CD14-positive monocyte (primary cell): Measurements from ENCODE around the gene RUSC1. TPM values are rescaled to one million over a fixed set of nuclear protein-coding genes. Genes with fewer than 3 reads are reported as not detected.

Experiments
- DNase-seq, 3 donors: peaks; one replicate each; pipeline ENCODE4 v3.0.0-alpha.2; 2011 to 2022
- H2AFZ ChIP-seq: 2 replicates; pipeline ENCODE4 v1.6.0; 2012; ENCODE audit warnings: mild to moderate bottlenecking, low read depth, low read length, inconsistent platforms; ENCODE audit not compliant: insufficient read depth, poor library complexity, severe bottlenecking
- H3K27ac ChIP-seq, 2 donors: 1 replicate in 1 of 2; 2 replicates in 1 of 2; pipeline ENCODE4 v1.5.1; 2012 to 2013; ENCODE audit warnings: low read length in 2 of 2, control low read depth in 1 of 2, inconsistent platforms in 1 of 2, low read depth in 1 of 2, mild to moderate bottlenecking in 1 of 2
- H3K27me3 ChIP-seq, 2 donors: one replicate each; pipeline versions ENCODE4 v1.6.0 to v1.6.1; 2011 to 2013; ENCODE audit warnings: low read length in 2 of 2; ENCODE audit not compliant: control insufficient read depth in 2 of 2, insufficient read depth in 2 of 2
- H3K36me3 ChIP-seq, 2 donors: replicated peaks in 1 of 2; 1 replicate in 1 of 2; 2 replicates in 1 of 2; pipeline versions ENCODE4 v1.5.1 to v1.6.1; 2012 to 2013; ENCODE audit warnings: low read length in 2 of 2, control low read depth in 1 of 2, inconsistent platforms in 1 of 2, mild to moderate bottlenecking in 1 of 2; ENCODE audit not compliant: insufficient read depth in 2 of 2, control insufficient read depth in 1 of 2
- H3K4me1 ChIP-seq, 2 donors: 1 replicate in 1 of 2; 2 replicates in 1 of 2; pipeline versions ENCODE4 v1.5.1 to v1.6.1; 2012 to 2013; ENCODE audit warnings: low read length in 2 of 2, control low read depth in 1 of 2, inconsistent platforms in 1 of 2, mild to moderate bottlenecking in 1 of 2, moderate library complexity in 1 of 2; ENCODE audit not compliant: insufficient read depth in 2 of 2, control insufficient read depth in 1 of 2
- H3K4me2 ChIP-seq: replicated peaks from 2 replicates; pipeline ENCODE3; 2012; ENCODE audit warnings: low read length, moderate library complexity, mild to moderate bottlenecking; ENCODE audit not compliant: poor library complexity, severe bottlenecking; ENCODE audit errors: extremely low read depth
- H3K4me3 ChIP-seq, 3 experiments: fragments of 200-600 bp in 1 of 3; sonication (generic) in 1 of 3; replicated peaks in 1 of 3; 1 replicate in 2 of 3; 2 replicates in 1 of 3; pipeline ENCODE4 v1.5.1; 2011 to 2013; ENCODE audit warnings: low read length in 3 of 3, mild to moderate bottlenecking in 3 of 3, control low read depth in 2 of 3, low read depth in 2 of 3, inconsistent platforms in 1 of 3, moderate library complexity in 1 of 3
- H3K79me2 ChIP-seq: 2 replicates; pipeline ENCODE4 v1.6.0; 2012; ENCODE audit warnings: mild to moderate bottlenecking, control low read depth, inconsistent platforms, low read length, moderate library complexity; ENCODE audit not compliant: insufficient read depth
- H3K9ac ChIP-seq: 2 replicates; pipeline ENCODE4 v1.6.0; 2017; ENCODE audit warnings: low read length, mild to moderate bottlenecking; ENCODE audit not compliant: insufficient read depth, poor library complexity, severe bottlenecking
- H3K9me3 ChIP-seq, 2 donors: replicated peaks in 1 of 2; 1 replicate in 1 of 2; 2 replicates in 1 of 2; pipeline versions ENCODE4 v1.5.1 to v1.6.1; 2012 to 2013; ENCODE audit warnings: low read length in 2 of 2, control low read depth in 1 of 2; ENCODE audit not compliant: control insufficient read depth in 1 of 2, insufficient read depth in 1 of 2
- H4K20me1 ChIP-seq: 2 replicates; pipeline ENCODE4 v1.6.0; 2012; ENCODE audit warnings: mild to moderate bottlenecking, low read length, control low read depth, moderate library complexity; ENCODE audit not compliant: insufficient read depth
- H3K27ac Mint-ChIP-seq, 7 donors: one replicate each; pipeline ENCODE4 v1.8.0; 2020; ENCODE audit warnings: mild to moderate bottlenecking in 7 of 7, mixed read lengths in 7 of 7, moderate library complexity in 6 of 7, inconsistent platforms in 2 of 7
- H3K27me3 Mint-ChIP-seq, 3 donors: one replicate each; pipeline ENCODE4 v1.8.0; 2021 to 2022; ENCODE audit warnings: low read depth in 3 of 3, mild to moderate bottlenecking in 3 of 3, mixed read lengths in 3 of 3, moderate library complexity in 3 of 3, inconsistent platforms in 1 of 3
- H3K36me3 Mint-ChIP-seq, 2 donors: one replicate each; pipeline ENCODE4 v1.8.0; 2020; ENCODE audit warnings: mixed read lengths in 2 of 2, inconsistent platforms in 1 of 2, mild to moderate bottlenecking in 1 of 2
- H3K4me1 Mint-ChIP-seq: one replicate; pipeline ENCODE4 v1.8.0; 2020; ENCODE audit warnings: mild to moderate bottlenecking, mixed read lengths
- H3K4me3 Mint-ChIP-seq, 2 donors: one replicate each; pipeline ENCODE4 v1.8.0; 2020; ENCODE audit warnings: mild to moderate bottlenecking in 2 of 2, mixed read lengths in 2 of 2, moderate library complexity in 1 of 2
- H3K9me3 Mint-ChIP-seq, 7 donors: one replicate each; pipeline ENCODE4 v1.8.0; 2020 to 2022; ENCODE audit warnings: mixed read lengths in 7 of 7, mild to moderate bottlenecking in 6 of 7, moderate library complexity in 6 of 7, inconsistent platforms in 2 of 7
- WGBS: methylation state at CpG from one replicate; pipeline ENCODE4 v1.1.5; 2013; ENCODE audit warnings: missing lambda C conversion rate; ENCODE audit not compliant: insufficient coverage; 5-methylcytosine and 5-hydroxymethylcytosine counted together
- intact Hi-C, 2 donors: fragments of 100-400 bp; cut with micrococcal nuclease; formaldehyde crosslinking; loops; one replicate each; pipeline versions ENCODE4 v1.15.0 to v1.15.1; 2023
- polyA plus RNA-seq, 3 donors: library from polyadenylated mRNA; depleted of rRNA in 1 of 3; unstranded in 2 of 3; stranded (reverse) in 1 of 3; fragments of 300-500 nt in 2 of 3; fragments of >200 nt in 1 of 3; fragmentation: Illumina TruSeq in 2 of 3; gene quantifications; 1 replicate in 2 of 3; 2 replicates in 1 of 3; pipeline ENCODE4 v1.2.3, GENCODE V29; 2012 to 2021
- TF ChIP-seq, protein P1 (sequence below): fragments of 200-600 bp; IDR thresholded peaks from one replicate; pipeline ENCODE4 v1.8.0; 2022; ENCODE audit warnings: antibody characterized with exemption, mild to moderate bottlenecking

The RUSC1 gene
- polyA plus RNA-seq, 3 donors = 12.7 to 23.4 (median 13.5) TPM

- H3K9me3 Mint-ChIP-seq = no peaks in the 10 kb centered on the region
- H3K4me1 ChIP-seq = peaks cover 21 to 37% of the 10 kb centered on the region in 2 donors
- H3K4me2 ChIP-seq = peak overlapping the region; percentile 78
- no peaks in the 10 kb centered on the region for H3K27me3 ChIP-seq
- H3K9me3 ChIP-seq = no peaks in the 10 kb centered on the region
- no peak overlapping the region for H3K9ac ChIP-seq
- intact Hi-C loops = no loop called here
- TF ChIP-seq, protein P1, sequence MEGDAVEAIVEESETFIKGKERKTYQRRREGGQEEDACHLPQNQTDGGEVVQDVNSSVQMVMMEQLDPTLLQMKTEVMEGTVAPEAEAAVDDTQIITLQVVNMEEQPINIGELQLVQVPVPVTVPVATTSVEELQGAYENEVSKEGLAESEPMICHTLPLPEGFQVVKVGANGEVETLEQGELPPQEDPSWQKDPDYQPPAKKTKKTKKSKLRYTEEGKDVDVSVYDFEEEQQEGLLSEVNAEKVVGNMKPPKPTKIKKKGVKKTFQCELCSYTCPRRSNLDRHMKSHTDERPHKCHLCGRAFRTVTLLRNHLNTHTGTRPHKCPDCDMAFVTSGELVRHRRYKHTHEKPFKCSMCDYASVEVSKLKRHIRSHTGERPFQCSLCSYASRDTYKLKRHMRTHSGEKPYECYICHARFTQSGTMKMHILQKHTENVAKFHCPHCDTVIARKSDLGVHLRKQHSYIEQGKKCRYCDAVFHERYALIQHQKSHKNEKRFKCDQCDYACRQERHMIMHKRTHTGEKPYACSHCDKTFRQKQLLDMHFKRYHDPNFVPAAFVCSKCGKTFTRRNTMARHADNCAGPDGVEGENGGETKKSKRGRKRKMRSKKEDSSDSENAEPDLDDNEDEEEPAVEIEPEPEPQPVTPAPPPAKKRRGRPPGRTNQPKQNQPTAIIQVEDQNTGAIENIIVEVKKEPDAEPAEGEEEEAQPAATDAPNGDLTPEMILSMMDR = no peak
- H3K4me3 ChIP-seq = no peak overlapping the region
- H3K27ac Mint-ChIP-seq = peak overlapping the region in 2 of 7 donors; percentile 41 to 83
- H3K27ac ChIP-seq = no peak overlapping the region
- H3K36me3 ChIP-seq = peaks cover 12 to 27% of the 10 kb centered on the region in 2 donors
- H3K36me3 Mint-ChIP-seq = peaks cover 13 to 32% of the 10 kb centered on the region in 2 donors
- no peak for DNase-seq
- H3K4me3 Mint-ChIP-seq = peak overlapping the region in 1 of 2 donors; percentile 50
- H3K27me3 Mint-ChIP-seq = peaks cover 2 to 5% (median 2%) of the 10 kb centered on the region in 3 donors
- peaks cover 29% of the 10 kb centered on the region for H4K20me1 ChIP-seq
- WGBS = 70% methylated on average over 5 of the region's 6 CpGs
- H3K79me2 ChIP-seq = peaks cover 16% of the 10 kb centered on the region
- peaks cover 31% of the 10 kb centered on the region for H3K4me1 Mint-ChIP-seq
- no peak overlapping the region for H2AFZ ChIP-seq
These were observed 5.4 kb downstream of the RUSC1 start for GRCh38 chr1:155326020-155326526.

DNA sequence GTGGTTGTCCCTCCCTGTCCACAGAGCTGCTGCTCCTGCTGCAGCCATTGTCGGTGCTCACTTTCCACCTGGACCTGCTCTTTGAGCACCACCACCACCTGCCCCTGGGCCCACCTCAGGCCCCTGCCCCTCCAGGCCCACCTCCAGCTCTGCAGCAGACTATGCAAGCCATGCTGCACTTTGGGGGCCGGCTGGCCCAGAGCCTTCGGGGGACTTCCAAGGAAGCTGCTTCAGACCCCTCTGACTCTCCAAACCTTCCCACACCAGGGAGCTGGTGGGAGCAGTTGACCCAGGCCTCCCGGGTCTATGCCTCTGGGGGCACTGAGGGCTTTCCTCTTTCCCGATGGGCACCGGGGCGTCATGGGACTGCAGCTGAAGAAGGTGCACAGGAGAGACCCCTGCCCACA is 5.9 kb downstream of the RUSC1 start:
- peaks cover 15 to 32% of the 10 kb centered on the region in 2 donors for H3K4me1 ChIP-seq
- H3K27ac ChIP-seq = no peak overlapping the region
- H3K9me3 ChIP-seq = no peaks in the 10 kb centered on the region
- Mint-ChIP-seq H3K27ac (peak overlapping the region in 1 of 7 donors; percentile 50), H3K4me1 (peaks cover 30% of the 10 kb centered on the region), H3K4me3 (no peak overlapping the region), H3K9me3 (no peaks in the 10 kb centered on the region), H3K36me3 (peaks cover 18 to 38% of the 10 kb centered on the region in 2 donors), H3K27me3 (peaks cover 2 to 4% (median 2%) of the 10 kb centered on the region in 3 donors)
- no CpG with 5 or more reads among the region's 7 CpGs for WGBS
- no peaks in the 10 kb centered on the region for H3K27me3 ChIP-seq
- peaks cover 16% of the 10 kb centered on the region for H3K79me2 ChIP-seq
- no peak overlapping the region for H3K4me2 ChIP-seq
- DNase-seq = no peak
- no peak overlapping the region for H3K4me3 ChIP-seq
- H4K20me1 ChIP-seq = peaks cover 24% of the 10 kb centered on the region
- TF ChIP-seq, protein P1 = no peak
- H2AFZ ChIP-seq = no peak overlapping the region
- no peak overlapping the region for H3K9ac ChIP-seq
- H3K36me3 ChIP-seq = peaks cover 16 to 33% of the 10 kb centered on the region in 2 donors
- intact Hi-C loops = no loop called here
